HG03066 (cell line): ENCODE data around the gene P3H3.
A peak's percentile ranks its signal among the peaks of the same experiment; 100 is the strongest.

Experiments used
- ATAC-seq: cut with Tn5 transposase; IDR thresholded peaks from one replicate; pipeline ENCODE4 v1.9.1; 2021; ENCODE audit warnings: low read depth; ENCODE audit not compliant: unreplicated experiment

The P3H3 gene

DNA sequence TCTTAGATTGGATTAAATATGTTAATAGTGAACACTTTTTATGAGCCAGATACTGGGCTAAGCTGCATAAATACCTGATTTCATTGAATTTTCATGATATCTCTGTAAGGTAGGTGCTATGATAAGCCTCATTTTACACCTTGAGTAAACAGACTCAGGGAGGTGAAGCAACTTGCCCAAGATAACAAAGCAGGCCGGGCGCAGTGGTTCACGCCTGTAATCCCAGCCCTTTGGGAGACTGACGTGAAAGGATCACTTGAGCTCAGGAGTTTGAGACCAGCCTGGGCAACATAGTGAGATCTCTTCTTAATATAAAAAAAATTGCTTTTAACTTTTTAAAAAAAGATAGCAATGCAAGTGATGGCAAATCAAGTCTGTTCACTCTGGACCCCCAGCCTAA, 13.9 kb downstream of the P3H3 start:
- no peak for ATAC-seq

DNA sequence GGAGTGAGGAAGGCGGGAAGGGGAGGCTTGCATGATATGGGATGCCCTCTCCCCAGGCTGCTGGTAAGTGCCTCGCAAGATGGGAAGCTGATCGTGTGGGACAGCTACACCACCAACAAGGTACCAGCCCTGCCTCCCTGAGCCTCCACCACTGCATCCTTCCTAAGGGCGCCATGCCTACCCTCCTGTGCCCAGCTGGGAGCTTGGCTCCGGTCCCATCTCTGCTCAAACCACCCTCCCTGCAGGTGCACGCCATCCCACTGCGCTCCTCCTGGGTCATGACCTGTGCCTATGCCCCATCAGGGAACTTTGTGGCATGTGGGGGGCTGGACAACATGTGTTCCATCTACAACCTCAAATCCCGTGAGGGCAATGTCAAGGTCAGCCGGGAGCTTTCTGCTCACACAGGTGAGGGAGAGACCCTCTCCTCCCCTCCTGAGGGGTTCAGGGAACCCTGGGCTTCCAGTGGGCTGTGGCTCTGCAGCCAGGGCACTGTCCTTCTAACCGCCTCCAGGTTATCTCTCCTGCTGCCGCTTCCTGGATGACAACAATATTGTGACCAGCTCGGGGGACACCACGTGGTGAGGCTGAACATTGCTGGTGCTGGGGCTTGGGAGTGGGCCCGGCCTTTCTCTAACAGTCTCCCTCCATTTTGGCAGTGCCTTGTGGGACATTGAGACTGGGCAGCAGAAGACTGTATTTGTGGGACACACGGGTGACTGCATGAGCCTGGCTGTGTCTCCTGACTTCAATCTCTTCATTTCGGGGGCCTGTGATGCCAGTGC, 15.1 kb downstream of the P3H3 start:
- ATAC-seq: no peak

DNA sequence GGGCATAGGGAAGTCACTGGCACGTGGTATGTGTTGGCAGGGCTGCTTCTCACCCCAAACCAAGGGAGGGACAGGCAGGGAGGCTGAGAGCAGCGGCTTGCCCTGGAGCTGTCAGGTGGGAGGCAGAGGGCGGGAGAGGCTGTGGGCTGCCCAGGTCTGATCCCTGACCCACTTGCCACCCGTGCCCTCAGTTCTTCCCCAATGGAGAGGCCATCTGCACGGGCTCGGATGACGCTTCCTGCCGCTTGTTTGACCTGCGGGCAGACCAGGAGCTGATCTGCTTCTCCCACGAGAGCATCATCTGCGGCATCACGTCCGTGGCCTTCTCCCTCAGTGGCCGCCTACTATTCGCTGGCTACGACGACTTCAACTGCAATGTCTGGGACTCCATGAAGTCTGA, 17.2 kb downstream of the P3H3 start:
- ATAC-seq: no peak

DNA sequence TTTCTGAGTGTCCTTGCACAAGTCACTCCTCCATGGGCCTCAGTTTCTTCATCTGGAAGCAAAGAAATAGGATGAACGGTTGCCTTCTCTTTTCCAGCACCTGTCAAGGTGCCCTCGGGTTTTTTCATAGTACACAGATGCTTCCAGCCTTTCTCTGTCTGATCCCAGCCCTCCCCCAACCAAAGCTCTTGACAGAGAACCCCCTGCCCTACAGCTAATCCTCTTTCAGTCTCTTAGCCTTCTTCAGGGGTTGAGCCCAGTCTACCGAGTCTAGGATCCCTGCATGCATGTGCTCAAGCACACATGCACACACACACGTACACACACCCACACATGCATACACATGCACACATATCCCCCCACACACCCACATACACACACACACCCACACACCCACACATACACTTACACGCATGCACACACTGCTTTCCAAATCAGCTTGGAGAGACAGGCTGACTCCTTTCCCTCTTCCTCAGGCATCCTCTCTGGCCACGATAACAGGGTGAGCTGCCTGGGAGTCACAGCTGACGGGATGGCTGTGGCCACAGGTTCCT, 18.2 kb downstream of the P3H3 start:
- ATAC-seq: no peak

DNA sequence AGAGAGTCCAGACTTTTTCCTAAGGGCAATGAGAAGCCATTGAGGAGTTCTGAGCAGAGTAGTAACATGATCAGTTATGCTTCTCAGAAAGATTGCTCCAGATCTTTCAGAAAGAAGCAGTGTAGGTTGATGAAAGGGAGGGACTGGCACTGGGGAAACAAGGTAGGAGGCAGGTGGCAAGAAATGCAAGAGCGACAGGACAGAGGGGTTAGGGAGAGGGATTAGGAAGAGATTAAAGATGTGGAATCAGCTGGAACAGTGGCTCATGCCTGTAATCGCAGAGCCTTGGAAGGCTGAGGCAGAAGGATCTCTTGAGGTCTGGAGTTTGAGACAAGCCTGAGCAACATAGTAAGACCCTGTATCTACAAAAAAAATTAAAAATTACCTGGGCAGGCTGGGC, 19.5 kb downstream of the P3H3 start:
- ATAC-seq: no peak

GRCh38 chr12:6849427-6849826, 21.2 kb downstream of the P3H3 start:
- ATAC-seq: no peak

GRCh38 chr12:6849976-6850560, 21.9 kb downstream of the P3H3 start:
- ATAC-seq: no peak

DNA sequence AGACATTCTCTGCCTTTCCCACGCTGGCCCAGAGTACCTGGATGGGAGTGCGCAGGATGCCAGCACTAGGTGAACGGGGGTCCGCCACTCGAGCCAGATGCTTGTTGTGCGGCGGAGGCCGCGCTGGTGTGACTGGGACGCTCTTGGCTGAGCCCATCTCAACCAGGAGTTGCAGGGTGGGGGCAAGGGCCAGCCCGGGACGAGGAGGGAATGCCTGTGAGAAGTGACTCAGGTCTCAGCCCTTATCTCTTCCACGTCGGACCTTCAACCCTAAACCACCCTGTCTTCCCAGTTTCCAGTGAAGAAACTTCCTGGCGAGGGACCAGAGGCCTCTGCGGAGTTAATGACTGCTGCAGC, 22.6 kb downstream of the P3H3 start:
- no peak for ATAC-seq

DNA sequence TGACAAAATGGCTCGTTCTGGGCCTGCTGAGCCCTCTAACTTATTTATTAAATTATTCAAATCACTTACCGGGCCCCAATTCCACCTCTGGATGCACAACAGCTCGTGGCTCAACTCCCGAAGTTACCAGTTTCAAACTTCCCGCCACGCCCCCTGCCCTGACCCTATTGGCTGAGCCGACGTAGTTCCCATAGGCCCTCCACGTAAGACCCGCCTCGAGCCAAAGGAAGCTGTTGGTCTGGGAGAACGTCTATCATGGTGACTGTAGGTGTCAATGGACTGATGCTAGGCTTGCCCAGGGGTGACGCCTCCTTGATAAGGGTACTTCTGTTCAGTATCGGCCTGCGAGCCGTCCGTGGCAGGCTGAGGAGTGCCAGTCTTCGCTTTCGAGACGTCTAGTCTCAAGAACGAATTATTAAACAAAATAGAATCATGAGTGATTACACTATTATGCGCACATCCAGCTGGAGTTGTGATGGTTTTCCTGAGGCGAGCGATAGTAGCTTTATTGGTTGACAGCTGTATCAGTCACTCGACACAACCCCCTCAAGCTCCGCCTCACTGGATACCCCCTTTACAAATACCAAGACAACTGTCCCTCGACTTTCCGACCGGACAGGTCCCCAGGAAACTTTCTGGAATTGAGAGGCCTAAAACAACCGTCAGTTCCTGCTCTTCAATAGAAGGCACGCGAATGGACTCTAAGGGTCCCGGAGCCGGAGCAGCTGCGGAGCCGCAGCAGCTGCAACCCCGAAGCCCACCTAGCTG, 23.1 kb downstream of the P3H3 start, which contains the start of gene CDCA3:
CDCA3 (minus strand) TSS at position 134 of the 768 bp plus-strand sequence. CDS start 334 bp downstream, outside the sequence.
- ATAC-seq: peak; percentile 48

GRCh38 chr12:6851921-6852650, 23.9 kb downstream of the P3H3 start, which contains the start of gene USP5:
USP5 (plus strand) TSS chr12:6852150; CDS start chr12:6852180, 30 bp downstream.
- ATAC-seq: peak; percentile 69

GRCh38 chr12:6852651-6853354, 24.6 kb downstream of the P3H3 start:
- ATAC-seq: no peak

GRCh38 chr12:6853626-6854025, 25.4 kb downstream of the P3H3 start:
- no peak for ATAC-seq

GRCh38 chr12:6854036-6854435, 25.8 kb downstream of the P3H3 start:
- ATAC-seq: no peak

DNA sequence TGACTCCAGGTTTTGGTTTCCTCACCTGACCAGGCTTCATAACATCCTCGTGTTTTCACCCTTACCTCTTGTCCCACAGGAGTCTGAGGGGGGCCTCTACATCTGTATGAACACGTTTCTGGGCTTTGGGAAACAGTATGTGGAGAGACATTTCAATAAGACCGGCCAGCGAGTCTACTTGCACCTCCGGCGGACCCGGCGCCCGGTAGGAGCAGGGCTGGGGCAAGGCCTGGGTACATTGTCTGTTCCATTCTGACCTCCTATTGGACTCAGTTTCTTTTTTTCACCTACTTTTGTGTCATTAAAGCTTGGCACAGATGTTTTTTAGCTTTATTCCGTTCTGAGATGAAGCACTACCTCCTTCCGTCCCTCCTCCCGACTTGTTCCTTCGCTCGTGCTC, 27.1 kb downstream of the P3H3 start:
- ATAC-seq: no peak

DNA sequence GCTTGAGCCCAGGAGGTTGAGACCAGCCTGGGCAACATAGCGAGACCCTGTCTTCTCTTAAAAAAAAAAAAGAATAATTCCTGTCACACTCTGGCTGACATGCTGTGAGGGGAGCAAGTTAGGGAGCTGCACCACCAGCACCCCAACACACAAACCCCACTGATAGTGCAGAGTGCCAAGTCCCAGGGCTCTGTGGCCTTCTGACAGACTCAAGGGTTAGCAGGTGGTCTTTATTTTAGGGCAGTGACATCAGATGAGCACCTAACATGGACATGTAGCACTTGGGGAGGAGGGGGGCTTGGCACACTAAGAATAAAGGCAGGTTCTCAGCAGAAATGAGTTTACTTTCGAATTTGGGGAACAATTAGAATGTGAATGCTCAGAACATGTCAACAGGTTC, 30.6 kb downstream of the P3H3 start:
- no peak for ATAC-seq

DNA sequence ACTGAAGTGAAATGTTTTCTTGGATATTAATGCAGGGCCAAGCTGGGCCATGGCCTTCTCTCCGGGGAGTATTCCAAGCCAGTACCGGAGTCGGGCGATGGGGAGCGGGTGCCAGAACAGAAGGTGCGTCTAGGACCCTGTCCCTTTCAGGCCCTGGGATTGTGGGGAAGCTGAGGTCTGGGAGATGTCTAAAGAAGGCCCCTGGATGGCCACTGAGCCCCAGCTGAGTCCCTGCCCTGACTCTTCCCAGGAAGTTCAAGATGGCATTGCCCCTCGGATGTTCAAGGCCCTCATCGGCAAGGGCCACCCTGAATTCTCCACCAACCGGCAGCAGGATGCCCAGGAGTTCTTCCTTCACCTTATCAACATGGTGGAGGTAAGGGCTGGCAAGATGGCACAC, 31.9 kb downstream of the P3H3 start:
- ATAC-seq: no peak

DNA sequence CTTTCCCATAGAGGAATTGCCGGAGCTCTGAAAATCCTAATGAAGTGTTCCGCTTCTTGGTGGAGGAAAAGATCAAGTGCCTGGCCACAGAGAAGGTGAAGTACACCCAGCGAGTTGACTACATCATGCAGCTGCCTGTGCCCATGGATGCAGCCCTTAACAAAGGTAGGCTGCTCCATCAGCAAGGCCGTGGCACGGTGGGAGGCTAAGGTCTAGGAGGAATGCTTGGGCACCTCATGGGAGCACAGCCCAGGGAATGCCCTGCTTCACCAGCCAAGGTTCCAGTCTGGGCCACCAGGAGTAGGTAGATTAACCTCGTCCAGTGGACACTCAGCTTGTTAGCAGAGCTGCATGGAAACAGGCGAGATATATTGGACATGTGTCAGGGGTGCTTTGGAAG, 32.7 kb downstream of the P3H3 start:
- no peak for ATAC-seq

DNA sequence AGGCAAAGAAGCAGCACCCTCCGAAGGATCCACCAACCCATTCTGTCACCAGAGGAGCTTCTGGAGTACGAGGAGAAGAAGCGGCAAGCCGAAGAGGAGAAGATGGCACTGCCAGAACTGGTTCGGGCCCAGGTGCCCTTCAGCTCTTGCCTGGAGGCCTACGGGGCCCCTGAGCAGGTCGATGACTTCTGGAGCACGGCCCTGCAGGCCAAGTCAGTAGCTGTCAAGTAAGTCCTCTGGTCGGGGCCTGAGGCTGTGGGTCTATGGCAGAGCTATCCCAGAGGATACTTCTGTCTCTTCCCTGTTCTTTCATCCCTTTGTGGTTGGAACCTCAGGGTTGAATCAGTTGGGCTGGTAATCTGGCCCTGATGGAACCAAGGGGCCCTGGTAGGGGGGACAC, 33.2 kb downstream of the P3H3 start:
- no peak for ATAC-seq

DNA sequence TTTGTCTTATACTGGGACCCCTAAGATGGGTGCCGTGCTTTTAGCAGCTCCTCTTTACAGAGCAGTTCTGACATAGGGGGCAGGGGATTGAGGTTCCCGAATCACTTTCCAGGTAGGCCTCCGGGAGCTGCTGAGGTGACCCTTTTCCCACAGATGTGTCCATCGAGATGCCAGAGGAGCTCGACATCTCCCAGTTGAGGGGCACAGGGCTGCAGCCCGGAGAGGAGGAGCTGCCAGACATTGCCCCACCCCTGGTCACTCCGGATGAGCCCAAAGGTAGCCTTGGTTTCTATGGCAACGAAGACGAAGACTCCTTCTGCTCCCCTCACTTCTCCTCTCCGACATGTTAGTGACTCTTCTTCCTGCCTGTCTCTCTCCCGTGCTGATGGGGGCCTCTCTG, 34.8 kb downstream of the P3H3 start:
- no peak for ATAC-seq
